ENCODE measurements around the gene BAX. TPM values are rescaled to one million over a fixed set of nuclear protein-coding genes. Genes with fewer than 3 reads are reported as not detected.

The BAX gene
- total and polyA plus RNA-seq, 9 of the 15 experiments (the other 6 are each of a cell fraction or from before 2014, with no cell fraction given) = 3.2 to 95.4 (median 44.5) TPM

GRCh38 chr19:48993175-48994034 lies 38.7 kb downstream of the BAX start, which contains the start of the genes GYS1 and RUVBL2 (continued):
- TF ChIP-seq PRDM10 (IDR thresholded peaks at IDR 0.05; ENCODE audit: partially characterized antibody) (peak; percentile 97), SMARCE1 (IDR thresholded peaks at IDR 0.05) (no peak), HDAC1 (IDR thresholded peaks at IDR 0.05) (peak in 1 of 2 experiments; percentile 92; a peak in 2 of 4 replicates), MTA2 (IDR thresholded peaks at IDR 0.05; ENCODE audit: low read depth) (peak; percentile 72; the same call in 1 of the 2 replicates), ZBTB9 (CRISPR knock-in tag; IDR thresholded peaks at IDR 0.05) (no peak), MCM3 (IDR thresholded peaks at IDR 0.05) (no peak), RBM22 (IDR thresholded peaks at IDR 0.05; ENCODE audit: low read depth, low read length, poor library complexity, severe bottlenecking) (no peak), MECOM (CRISPR knock-in tag; IDR thresholded peaks at IDR 0.05) (no peak), COPS2 (conservative IDR thresholded peaks at IDR 0.05) (no peak), ATF3 (IDR thresholded peaks at IDR 0.05) (no peak), ATF3 (CRISPR knock-in tag; conservative IDR thresholded peaks at IDR 0.05) (no peak; the same call in 1 of the 2 replicates), JUN (IDR thresholded peaks at IDR 0.05; ENCODE audit: borderline replicate concordance, low read depth, low read length) (0 out of 2 replicates have a peak, but pooled peaks have one; percentile 5), JUN (CRISPR knock-in tag; IDR thresholded peaks at IDR 0.05; ENCODE audit: borderline replicate concordance) (0 out of 2 replicates have a peak, but pooled peaks have one; percentile 63), ELF1 (tag; IDR thresholded peaks at IDR 0.05) (no peak; the same call in 1 of the 2 replicates), FOXP4 (CRISPR knock-in tag; IDR thresholded peaks at IDR 0.05; ENCODE audit: borderline replicate concordance) (no peak), CCAR2 (IDR thresholded peaks at IDR 0.05; ENCODE audit: low read depth, low read length) (no peak), KAT7 (CRISPR knock-in tag; IDR thresholded peaks at IDR 0.05; ENCODE audit: borderline replicate concordance) (no peak), HNRNPUL1 (IDR thresholded peaks at IDR 0.05; ENCODE audit: low read length) (no peak), GTF2F1 (IDR thresholded peaks at IDR 0.05; ENCODE audit: low read depth, low read length) (peak; percentile 40; the same call in 1 of the 2 replicates)
